ENCODE data around the gene MTCL1. TPM values are rescaled to one million over a fixed set of nuclear protein-coding genes. Genes with fewer than 3 reads are reported as not detected.

The MTCL1 gene
- polyA plus RNA-seq, 3 donors = not detected

DNA sequence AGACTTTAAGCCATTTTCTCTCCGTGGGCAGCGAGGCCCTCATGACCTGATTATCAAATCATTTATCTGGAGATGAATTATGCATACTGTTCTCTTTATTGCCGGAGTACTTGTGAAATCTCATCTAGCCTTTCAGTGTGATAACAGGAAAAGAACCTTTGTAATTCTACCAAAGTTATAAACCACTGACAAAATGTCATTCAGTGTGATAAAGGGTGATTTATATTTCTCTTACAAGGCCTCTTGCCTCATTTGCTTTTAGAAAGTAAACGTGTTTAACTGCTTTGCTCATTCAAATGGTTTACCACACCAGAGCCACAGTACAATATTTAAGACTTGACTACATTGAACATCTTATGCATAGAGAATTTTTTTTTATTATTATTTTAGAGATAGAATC lies 13.8 kb downstream of the MTCL1 start:
- H3K4me1 ChIP-seq (ENCODE audit: control insufficient read depth in 1 of 2, insufficient read depth in 2 of 2, low read length in 2 of 2) = no peaks in the 10 kb centered on the region
- H3K9me3 ChIP-seq (replicated peaks in 1 of 2; ENCODE audit: control insufficient read depth in 1 of 2, insufficient read depth in 1 of 2, low read length in 2 of 2) = no peaks in the 10 kb centered on the region
- no CpG with 5 or more reads among the region's 4 CpGs for WGBS (ENCODE audit: insufficient coverage)
- H4K20me1 ChIP-seq (ENCODE audit: insufficient read depth, low read length) = no peaks in the 10 kb centered on the region
- Mint-ChIP-seq H3K36me3 (no peaks in the 10 kb centered on the region), H3K27ac (no peak overlapping the region), H3K4me3 (no peak overlapping the region), H3K27me3 (ENCODE audit: low read depth in 3 of 3) (peaks cover 3 to 23% (median 16%) of the 10 kb centered on the region in 3 donors), H3K9me3 (peaks cover 0 to 5% (median 2%) of the 10 kb centered on the region in 7 donors), H3K4me1 (no peaks in the 10 kb centered on the region)
- intact Hi-C loops (cut with micrococcal nuclease) = no loop called here
- no peak overlapping the region for H3K9ac ChIP-seq (ENCODE audit: insufficient read depth, low read length, poor library complexity, severe bottlenecking)
- no peaks in the 10 kb centered on the region for H3K27me3 ChIP-seq (ENCODE audit: control insufficient read depth in 2 of 2, insufficient read depth in 2 of 2, low read length in 2 of 2)
- H2AFZ ChIP-seq (ENCODE audit: insufficient read depth, low read depth, low read length, poor library complexity, severe bottlenecking) = no peak overlapping the region
- no peaks in the 10 kb centered on the region for H3K36me3 ChIP-seq (replicated peaks in 1 of 2; ENCODE audit: control insufficient read depth in 1 of 2, insufficient read depth in 2 of 2, low read length in 2 of 2)
- H3K4me3 ChIP-seq (replicated peaks in 1 of 3; ENCODE audit: low read depth in 2 of 3, low read length in 3 of 3) = no peak overlapping the region
- DNase-seq = no peak
- no peak overlapping the region for H3K27ac ChIP-seq (ENCODE audit: low read depth in 1 of 2, low read length in 2 of 2)
- no peak for TF ChIP-seq CTCF (IDR thresholded peaks at IDR 0.05)
- H3K79me2 ChIP-seq (ENCODE audit: insufficient read depth, low read length) = no peaks in the 10 kb centered on the region
- no peak overlapping the region for H3K4me2 ChIP-seq (replicated peaks; ENCODE audit: extremely low read depth, low read length, poor library complexity, severe bottlenecking)

GRCh38 chr18:8720141-8720540 lies 14.8 kb downstream of the MTCL1 start:
- intact Hi-C loops (cut with micrococcal nuclease) = no loop called here
- H3K9me3 Mint-ChIP-seq = no peaks in the 10 kb centered on the region
- Histone ChIP-seq H3K9ac (ENCODE audit: insufficient read depth, low read length, poor library complexity, severe bottlenecking) (no peak overlapping the region), H3K79me2 (ENCODE audit: insufficient read depth, low read length) (no peaks in the 10 kb centered on the region), H3K4me1 (ENCODE audit: control insufficient read depth in 1 of 2, insufficient read depth in 2 of 2, low read length in 2 of 2) (no peaks in the 10 kb centered on the region), H3K4me3 (replicated peaks in 1 of 3; ENCODE audit: low read depth in 2 of 3, low read length in 3 of 3) (no peak overlapping the region), H4K20me1 (ENCODE audit: insufficient read depth, low read length) (no peaks in the 10 kb centered on the region), H3K36me3 (replicated peaks in 1 of 2; ENCODE audit: control insufficient read depth in 1 of 2, insufficient read depth in 2 of 2, low read length in 2 of 2) (no peaks in the 10 kb centered on the region), H2AFZ (ENCODE audit: insufficient read depth, low read depth, low read length, poor library complexity, severe bottlenecking) (no peak overlapping the region), H3K27ac (ENCODE audit: low read depth in 1 of 2, low read length in 2 of 2) (no peak overlapping the region), H3K4me2 (replicated peaks; ENCODE audit: extremely low read depth, low read length, poor library complexity, severe bottlenecking) (no peak overlapping the region), H3K9me3 (replicated peaks in 1 of 2; ENCODE audit: control insufficient read depth in 1 of 2, insufficient read depth in 1 of 2, low read length in 2 of 2) (no peaks in the 10 kb centered on the region), H3K27me3 (ENCODE audit: control insufficient read depth in 2 of 2, insufficient read depth in 2 of 2, low read length in 2 of 2) (no peaks in the 10 kb centered on the region)
- peaks cover 3 to 17% (median 14%) of the 10 kb centered on the region in 3 donors for H3K27me3 Mint-ChIP-seq (ENCODE audit: low read depth in 3 of 3)
- WGBS (ENCODE audit: insufficient coverage) = 96% methylated on average over 6 of the region's 7 CpGs
- H3K36me3 Mint-ChIP-seq = no peaks in the 10 kb centered on the region
- no peak overlapping the region for H3K4me3 Mint-ChIP-seq
- no peak for DNase-seq
- no peak for TF ChIP-seq CTCF (IDR thresholded peaks at IDR 0.05)
- no peak overlapping the region for H3K27ac Mint-ChIP-seq
- H3K4me1 Mint-ChIP-seq = no peaks in the 10 kb centered on the region
